MCF 10A (cell line): ENCODE data around the gene TSPAN17. TPM values are rescaled to one million over a fixed set of nuclear protein-coding genes. Genes with fewer than 3 reads are reported as not detected.

Source experiments
- BruUV-seq: library from RNA; stranded (reverse); fragments of 400-500 nt; replicated peaks from 2 replicates; lab custom pipeline; 2021; lab: Mats Ljungman, UMichigan
- CTCF ChIA-PET: fragments of 300-600 bp; sonication (Branson Sonifier 250); formaldehyde crosslinking; extraction: SDS; loops from one replicate; lab custom pipeline; 2021; ENCODE audit warnings: antibody characterized with exemption, inconsistent platforms; lab: Yijun Ruan, JAX
- POLR2A ChIA-PET: fragments of 300-600, 350-650 bp; sonication (Branson Sonifier 250); formaldehyde crosslinking; extraction: SDS; loops from one replicate; lab custom pipeline; 2020; ENCODE audit warnings: antibody characterized with exemption, inconsistent platforms; lab: Yijun Ruan, JAX
- DNase-seq: peaks from one replicate; pipeline ENCODE4 v3.0.0-alpha.2; 2018; ENCODE audit not compliant: unreplicated experiment
- H3K27ac Mint-ChIP-seq: one replicate; pipeline ENCODE4 v1.8.0; 2022; ENCODE audit warnings: mild to moderate bottlenecking, low read depth, mixed read lengths; ENCODE audit not compliant: unreplicated experiment
- H3K27me3 Mint-ChIP-seq: one replicate; pipeline ENCODE4 v1.8.0; 2022; ENCODE audit warnings: mixed read lengths; ENCODE audit not compliant: insufficient read depth, unreplicated experiment
- H3K36me3 Mint-ChIP-seq: one replicate; pipeline ENCODE4 v1.8.0; 2022; ENCODE audit warnings: mild to moderate bottlenecking, moderate library complexity, mixed read lengths; ENCODE audit not compliant: insufficient read depth, unreplicated experiment
- H3K4me1 Mint-ChIP-seq: one replicate; pipeline ENCODE4 v1.8.0; 2022; ENCODE audit warnings: mixed read lengths; ENCODE audit not compliant: insufficient read depth, unreplicated experiment
- H3K4me3 Mint-ChIP-seq: one replicate; pipeline ENCODE4 v1.8.0; 2022; ENCODE audit warnings: mild to moderate bottlenecking, moderate library complexity, mixed read lengths; ENCODE audit not compliant: unreplicated experiment
- H3K9me3 Mint-ChIP-seq: one replicate; pipeline ENCODE4 v1.8.0; 2022; ENCODE audit warnings: mixed read lengths; ENCODE audit not compliant: unreplicated experiment
- intact Hi-C: fragments of 100-400 bp; cut with micrococcal nuclease; formaldehyde crosslinking; loops from 2 replicates; pipeline ENCODE4 v1.14.1; 2022
- microRNA-seq: library from miRNA; unstranded; fragments of <30 nt; microRNA quantifications from one replicate; pipeline ENCODE4 v1.2.0, GENCODE V29; 2022
- total RNA-seq: library from RNA; stranded (reverse); gene quantifications from 2 replicates; pipeline ENCODE4 v1.2.3, GENCODE V29; 2022
- TF ChIP-seq, protein P1 (sequence below): fragments of 200-600 bp; IDR thresholded peaks from one replicate; pipeline ENCODE4 v1.8.0; 2022; ENCODE audit warnings: antibody characterized with exemption, mild to moderate bottlenecking; ENCODE audit not compliant: unreplicated experiment

TSPAN17 gene
- total RNA-seq, 1 experiment from 2014 or later, result 36.7 TPM

DNA sequence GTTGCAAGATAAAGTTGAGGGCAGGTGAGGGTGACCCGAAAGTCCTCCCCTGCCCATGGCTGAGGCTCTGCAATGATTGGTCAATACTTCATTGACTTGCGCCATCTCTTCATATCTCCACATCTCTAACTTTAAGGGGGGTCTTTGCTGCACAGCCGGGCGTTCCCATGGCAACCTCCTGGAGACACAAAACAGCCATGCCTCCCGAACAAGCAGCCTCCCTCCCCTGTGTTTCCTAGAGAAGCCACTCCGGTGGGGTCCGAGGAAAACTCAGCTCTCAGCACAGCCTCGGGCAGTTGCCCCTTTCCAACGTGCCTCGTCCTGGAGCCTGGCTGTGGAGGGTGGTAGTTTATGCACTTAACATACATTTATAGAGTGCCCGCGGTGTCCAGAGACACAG lies 57.5 kb downstream of the TSPAN17 start:
- no peak overlapping the region for H3K27ac Mint-ChIP-seq
- H3K4me3 Mint-ChIP-seq, result no peak overlapping the region
- ChIA-PET POLR2A (no interaction called here), CTCF (no interaction called here)
- no TSS peak for BruUV-seq
- no peaks in the 10 kb centered on the region for H3K36me3 Mint-ChIP-seq
- no peaks in the 10 kb centered on the region for H3K4me1 Mint-ChIP-seq
- TF ChIP-seq, protein P1, sequence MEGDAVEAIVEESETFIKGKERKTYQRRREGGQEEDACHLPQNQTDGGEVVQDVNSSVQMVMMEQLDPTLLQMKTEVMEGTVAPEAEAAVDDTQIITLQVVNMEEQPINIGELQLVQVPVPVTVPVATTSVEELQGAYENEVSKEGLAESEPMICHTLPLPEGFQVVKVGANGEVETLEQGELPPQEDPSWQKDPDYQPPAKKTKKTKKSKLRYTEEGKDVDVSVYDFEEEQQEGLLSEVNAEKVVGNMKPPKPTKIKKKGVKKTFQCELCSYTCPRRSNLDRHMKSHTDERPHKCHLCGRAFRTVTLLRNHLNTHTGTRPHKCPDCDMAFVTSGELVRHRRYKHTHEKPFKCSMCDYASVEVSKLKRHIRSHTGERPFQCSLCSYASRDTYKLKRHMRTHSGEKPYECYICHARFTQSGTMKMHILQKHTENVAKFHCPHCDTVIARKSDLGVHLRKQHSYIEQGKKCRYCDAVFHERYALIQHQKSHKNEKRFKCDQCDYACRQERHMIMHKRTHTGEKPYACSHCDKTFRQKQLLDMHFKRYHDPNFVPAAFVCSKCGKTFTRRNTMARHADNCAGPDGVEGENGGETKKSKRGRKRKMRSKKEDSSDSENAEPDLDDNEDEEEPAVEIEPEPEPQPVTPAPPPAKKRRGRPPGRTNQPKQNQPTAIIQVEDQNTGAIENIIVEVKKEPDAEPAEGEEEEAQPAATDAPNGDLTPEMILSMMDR, result no peak
- H3K9me3 Mint-ChIP-seq, result no peaks in the 10 kb centered on the region
- no peak for DNase-seq
- H3K27me3 Mint-ChIP-seq, result peaks cover 98% of the 10 kb centered on the region
- intact Hi-C loops, result no loop called here

Small RNA genes within 50 kb of the gene (microRNA-seq; reads per million reads assigned to microRNA genes)
- gene MIR4281, result not detected

Other genes starting within 250 kb of the TSPAN17 start
- 333 and 339 TPM in 2 replicates for gene CLTB, start 230.9 kb upstream of the TSPAN17 start, total RNA-seq
- gene FAF2, start 199.1 kb upstream of the TSPAN17 start, total RNA-seq, result 78.3 and 97.2 TPM in 2 replicates
- 45.8 and 60.1 TPM in 2 replicates for gene RNF44, start 110.1 kb upstream of the TSPAN17 start, total RNA-seq
- 0.09 and 0.39 TPM in 2 replicates for gene CDHR2, start 98.1 kb upstream of the TSPAN17 start, total RNA-seq
- gene GPRIN1, start 37.3 kb upstream of the TSPAN17 start, total RNA-seq, result 3.0 and 3.7 TPM in 2 replicates
- not detected in 2 replicates for gene SNCB, start 16.9 kb upstream of the TSPAN17 start, total RNA-seq
- not detected in 2 replicates for gene EIF4E1B, start 16.8 kb upstream of the TSPAN17 start, total RNA-seq
- 0.22 and 0.51 TPM in 2 replicates for gene UNC5A, start 163.1 kb downstream of the TSPAN17 start, total RNA-seq